GM12892 (cell line): ENCODE results near the gene KLHL15.

Experiments used
- POLR2A ChIP-seq: IDR thresholded peaks from 2 replicates; pipeline ENCODE4 v1.6.1; 2011; ENCODE audit warnings: low read depth, low read length, control low read depth
- POLR2AphosphoS5 ChIP-seq: IDR thresholded peaks from 2 replicates; pipeline ENCODE4 v1.6.1; 2011; ENCODE audit warnings: low read depth, low read length, control low read depth

- TF ChIP-seq POLR2A (no peak), POLR2AphosphoS5 (no peak)
These were observed 62.8 kb downstream of the KLHL15 start for GRCh38 chrX:23964191-23964590.
